Peyer's patch (tissue), 4 donors: Measurements from ENCODE around the gene RABIF.

Experiments
- POLR2A ChIP-seq, 2 donors: fragments of 450-650 bp; IDR thresholded peaks; one replicate each; pipeline ENCODE4 v1.5.1; 2017; ENCODE audit warnings: antibody characterized with exemption in 2 of 2, mild to moderate bottlenecking in 2 of 2, moderate library complexity in 2 of 2
- TF ChIP-seq, protein P1 (sequence below), 6 experiments: fragments of 450-650 bp in 4 of 6; fragments of 200-600 bp in 2 of 6; sonication (generic) in 1 of 6; IDR thresholded peaks; one replicate each; pipeline ENCODE4 v1.5.1; 2017 to 2019; ENCODE audit warnings: antibody characterized with exemption in 6 of 6, mild to moderate bottlenecking in 3 of 6, moderate library complexity in 1 of 6

DNA sequence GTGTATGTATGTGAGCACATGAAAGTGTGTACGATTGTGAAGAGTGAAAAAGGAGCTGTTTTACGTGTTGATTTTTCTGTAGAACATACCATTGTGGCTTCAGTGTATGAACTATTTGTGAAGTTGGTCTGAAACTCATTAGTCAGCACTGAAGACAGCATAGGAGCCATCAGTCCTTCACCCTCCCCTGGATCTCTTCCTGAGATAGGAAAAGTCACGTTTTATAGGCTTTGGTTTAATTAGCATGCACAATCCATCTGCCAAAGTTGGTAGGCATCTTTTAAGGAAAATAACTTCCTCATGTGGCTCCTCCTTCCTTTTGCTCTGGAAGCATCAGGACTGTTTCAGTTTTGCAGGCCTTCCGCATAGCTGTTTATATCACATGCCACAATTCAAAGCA is 1.4 kb upstream of the RABIF start:
- TF ChIP-seq, protein P1, sequence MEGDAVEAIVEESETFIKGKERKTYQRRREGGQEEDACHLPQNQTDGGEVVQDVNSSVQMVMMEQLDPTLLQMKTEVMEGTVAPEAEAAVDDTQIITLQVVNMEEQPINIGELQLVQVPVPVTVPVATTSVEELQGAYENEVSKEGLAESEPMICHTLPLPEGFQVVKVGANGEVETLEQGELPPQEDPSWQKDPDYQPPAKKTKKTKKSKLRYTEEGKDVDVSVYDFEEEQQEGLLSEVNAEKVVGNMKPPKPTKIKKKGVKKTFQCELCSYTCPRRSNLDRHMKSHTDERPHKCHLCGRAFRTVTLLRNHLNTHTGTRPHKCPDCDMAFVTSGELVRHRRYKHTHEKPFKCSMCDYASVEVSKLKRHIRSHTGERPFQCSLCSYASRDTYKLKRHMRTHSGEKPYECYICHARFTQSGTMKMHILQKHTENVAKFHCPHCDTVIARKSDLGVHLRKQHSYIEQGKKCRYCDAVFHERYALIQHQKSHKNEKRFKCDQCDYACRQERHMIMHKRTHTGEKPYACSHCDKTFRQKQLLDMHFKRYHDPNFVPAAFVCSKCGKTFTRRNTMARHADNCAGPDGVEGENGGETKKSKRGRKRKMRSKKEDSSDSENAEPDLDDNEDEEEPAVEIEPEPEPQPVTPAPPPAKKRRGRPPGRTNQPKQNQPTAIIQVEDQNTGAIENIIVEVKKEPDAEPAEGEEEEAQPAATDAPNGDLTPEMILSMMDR (IDR thresholded peaks at IDR 0.05): no peak
- no peak for TF ChIP-seq POLR2A (IDR thresholded peaks at IDR 0.05)
